HL-60/S4 (cell line): Measurements from ENCODE around the gene TMEM38A.
"Not testable (repeated sequence)": the region's sequence is repeated elsewhere in the genome, so short reads cannot be mapped to it uniquely, and the experiment has no call there.

Source experiments
- in situ Hi-C: fragments of 300-500 bp; cut with MboI; formaldehyde crosslinking; loops from 2 replicates; pipeline ENCODE4 v1.14.3; 2022; ENCODE audit warnings: low sequenced_read_pairs

Gene TMEM38A

DNA sequence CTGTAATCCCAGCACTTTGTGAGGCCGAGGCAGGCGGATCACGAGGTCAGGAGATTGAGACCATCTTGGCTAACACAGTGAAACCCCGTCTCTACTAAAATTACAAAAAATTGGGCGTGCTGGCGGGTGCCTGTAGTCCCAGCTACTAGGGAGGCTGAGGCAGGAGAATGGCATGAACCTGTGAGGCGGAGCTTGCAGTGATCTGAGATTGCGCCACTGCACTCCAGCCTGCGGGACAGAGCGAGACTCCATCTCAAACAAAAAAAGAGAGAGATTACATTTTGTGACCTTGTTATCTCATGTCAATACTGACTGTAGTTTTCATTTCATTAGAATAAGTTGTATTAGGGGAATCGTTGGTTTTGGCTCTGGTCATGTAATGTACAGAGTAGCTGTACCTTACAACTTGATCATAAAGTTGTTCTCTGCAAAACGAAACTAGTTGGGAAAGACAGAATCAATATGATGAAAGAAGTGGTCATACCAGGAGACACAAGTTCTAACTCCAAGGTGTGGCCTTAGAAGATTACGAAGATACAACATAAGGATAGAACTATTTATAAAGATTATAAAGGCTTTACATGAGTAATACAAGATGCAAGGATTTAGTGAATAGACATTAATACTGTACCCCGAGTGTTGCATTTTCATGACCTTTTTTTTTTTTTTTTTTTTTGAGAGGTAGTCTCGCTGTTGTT lies 15.3 kb downstream of the TMEM38A start:
- in situ Hi-C loops, result no loop called here

DNA sequence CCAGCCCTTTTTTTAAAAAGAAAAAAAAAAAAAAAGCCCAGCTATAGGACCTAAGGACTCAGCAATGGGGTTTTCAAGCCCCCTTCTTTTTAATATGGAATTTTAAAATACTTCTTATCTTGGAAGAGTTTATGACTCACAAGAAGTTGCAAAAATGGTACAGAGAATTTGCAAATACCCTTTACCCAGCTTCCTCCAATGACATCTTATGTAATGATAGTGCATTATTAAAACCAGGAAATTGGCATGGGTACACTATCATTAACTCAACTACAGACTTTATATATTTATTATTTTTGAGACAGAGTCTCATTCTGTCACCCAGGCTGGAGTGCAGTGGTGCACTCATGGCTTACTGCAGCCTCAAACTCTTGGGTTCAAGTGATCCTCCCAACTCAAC lies 16.1 kb downstream of the TMEM38A start:
- in situ Hi-C loops, result no loop called here

DNA sequence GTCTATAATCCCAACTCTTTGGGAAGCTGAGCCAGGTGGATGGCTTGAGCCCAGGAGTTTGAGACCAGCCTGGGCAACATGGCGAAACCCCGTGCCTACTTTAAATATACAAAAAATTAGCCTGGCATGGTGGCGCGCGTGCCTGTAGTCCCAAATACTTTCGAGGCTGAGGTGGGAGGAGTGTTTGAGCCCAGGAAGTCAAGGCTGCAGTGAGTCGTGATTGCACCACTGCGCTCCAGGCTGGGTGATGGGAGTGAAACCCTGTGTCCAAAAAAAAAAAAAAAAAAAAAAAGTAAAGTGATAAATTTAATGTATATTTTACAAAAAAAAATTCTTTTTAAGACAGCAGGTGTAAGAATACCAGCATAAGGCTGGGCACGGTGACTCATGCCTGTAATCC lies 17.6 kb downstream of the TMEM38A start:
- in situ Hi-C loops, result no loop called here

DNA sequence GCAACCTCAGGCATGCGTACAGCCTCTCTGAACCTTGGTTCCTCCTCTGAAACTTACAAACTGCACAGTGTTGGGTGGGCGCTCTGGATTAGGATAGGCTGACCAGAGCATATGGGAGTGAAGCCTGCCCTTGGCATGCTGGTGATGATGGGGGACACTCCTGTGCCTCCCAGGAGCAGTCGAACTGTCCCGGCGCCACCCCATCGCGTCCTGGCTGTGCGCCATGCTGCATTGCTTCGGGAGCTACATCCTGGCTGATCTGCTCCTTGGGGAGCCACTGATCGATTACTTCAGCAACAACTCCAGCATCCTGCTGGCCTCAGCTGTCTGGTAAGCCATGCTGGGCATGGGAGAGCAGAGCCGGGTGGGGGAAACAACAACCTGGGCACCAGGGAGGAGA lies 18.9 kb downstream of the TMEM38A start:
- in situ Hi-C loops, result no loop called here

DNA sequence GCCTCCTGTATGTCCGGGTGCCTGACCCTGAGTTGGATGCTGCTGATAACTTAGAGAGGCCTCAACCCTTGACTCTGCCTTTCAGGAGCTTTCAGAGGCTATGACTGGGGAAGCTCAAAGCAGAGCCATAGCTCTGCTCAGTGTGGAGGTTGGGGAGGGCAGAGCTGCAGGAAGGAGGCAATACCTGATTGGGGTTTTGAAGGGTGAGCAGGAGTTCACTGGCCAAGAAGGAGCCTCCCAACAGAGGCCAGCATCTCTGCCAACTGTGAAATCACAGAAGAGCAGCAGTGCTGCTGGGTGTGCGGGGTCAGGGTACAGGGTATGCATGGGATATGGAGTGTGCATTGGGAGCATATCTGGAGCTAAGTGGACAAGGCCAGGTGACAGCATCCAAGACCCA lies 21.6 kb downstream of the TMEM38A start:
- in situ Hi-C loops, result no loop called here

DNA sequence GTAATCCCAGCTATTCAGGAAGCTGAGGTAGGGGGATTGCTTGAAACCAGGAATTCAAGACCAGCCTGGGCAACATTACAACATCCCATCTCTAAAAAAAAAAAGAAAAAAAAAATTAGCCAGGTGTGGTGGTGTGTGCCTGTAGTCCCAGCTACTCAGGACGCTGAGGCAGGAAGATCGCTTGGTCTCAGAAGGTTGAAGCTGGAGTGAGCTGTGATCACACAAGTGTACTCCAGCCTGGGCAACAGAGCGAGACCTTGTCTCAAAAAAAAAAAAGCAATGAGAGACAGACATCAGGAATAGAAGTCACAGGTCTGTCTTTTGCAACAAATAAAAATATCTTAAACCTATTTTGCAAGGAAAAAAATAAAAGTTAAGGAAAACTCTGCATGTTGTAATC lies 23.3 kb downstream of the TMEM38A start:
- in situ Hi-C loops, result no loop called here

DNA sequence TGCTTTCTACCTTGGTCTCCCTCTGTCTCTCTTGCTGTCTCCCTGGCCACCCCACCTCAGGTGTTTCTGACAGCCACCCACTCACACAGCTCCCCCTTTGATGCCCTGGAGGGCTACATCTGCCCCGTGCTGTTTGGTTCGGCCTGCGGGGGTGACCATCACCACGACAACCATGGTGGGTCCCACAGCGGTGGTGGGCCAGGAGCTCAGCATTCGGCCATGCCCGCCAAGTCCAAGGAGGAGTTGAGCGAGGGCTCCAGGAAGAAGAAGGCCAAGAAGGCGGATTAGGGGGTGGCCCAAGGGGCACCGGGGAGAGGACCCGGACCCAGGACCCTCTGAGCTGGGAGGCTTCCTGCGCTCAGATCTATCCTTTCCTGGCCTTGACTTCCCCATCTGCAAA lies 27.1 kb downstream of the TMEM38A start:
- in situ Hi-C loops, result no loop called here

DNA sequence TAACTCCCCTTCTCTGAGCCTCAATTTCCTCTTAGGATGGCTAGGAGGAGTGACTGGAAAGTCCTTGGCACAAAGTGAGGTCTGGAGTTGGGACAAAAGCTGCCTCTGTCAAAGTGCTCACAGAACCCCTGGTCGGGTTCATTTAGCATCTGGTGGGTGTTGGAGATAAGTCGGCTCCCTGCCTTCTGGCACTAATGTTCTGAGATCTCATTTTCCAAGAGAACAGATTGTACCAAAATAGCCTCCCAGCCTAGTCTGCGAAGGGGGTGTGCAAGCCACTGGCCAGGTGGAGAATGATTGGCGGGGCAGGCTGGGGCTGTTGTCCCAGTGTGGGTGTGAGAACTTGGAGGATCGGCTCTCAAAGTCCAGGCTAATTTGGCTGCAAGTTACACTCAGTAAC lies 38.0 kb downstream of the TMEM38A start:
- in situ Hi-C loops, result no loop called here

DNA sequence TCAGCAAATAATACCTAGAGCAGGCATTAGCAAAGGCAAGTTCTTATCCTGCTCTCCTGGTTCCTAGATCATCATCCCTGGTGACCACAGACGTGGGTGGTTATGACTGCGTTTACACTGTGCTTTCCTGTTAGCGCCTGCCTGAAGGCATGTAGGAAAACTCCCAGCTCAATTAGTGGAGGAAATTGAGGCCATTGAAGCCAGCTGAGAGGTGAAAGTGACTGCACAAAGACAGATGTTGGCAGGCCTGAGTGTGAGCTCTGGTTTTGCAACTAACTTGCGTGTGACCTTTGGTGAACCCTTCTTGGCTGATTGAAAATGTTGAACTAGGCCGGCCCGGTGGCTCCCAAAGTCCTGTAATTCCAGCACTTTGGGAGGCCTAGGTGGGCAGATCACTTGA lies 41.2 kb downstream of the TMEM38A start:
- in situ Hi-C loops, result no loop called here

DNA sequence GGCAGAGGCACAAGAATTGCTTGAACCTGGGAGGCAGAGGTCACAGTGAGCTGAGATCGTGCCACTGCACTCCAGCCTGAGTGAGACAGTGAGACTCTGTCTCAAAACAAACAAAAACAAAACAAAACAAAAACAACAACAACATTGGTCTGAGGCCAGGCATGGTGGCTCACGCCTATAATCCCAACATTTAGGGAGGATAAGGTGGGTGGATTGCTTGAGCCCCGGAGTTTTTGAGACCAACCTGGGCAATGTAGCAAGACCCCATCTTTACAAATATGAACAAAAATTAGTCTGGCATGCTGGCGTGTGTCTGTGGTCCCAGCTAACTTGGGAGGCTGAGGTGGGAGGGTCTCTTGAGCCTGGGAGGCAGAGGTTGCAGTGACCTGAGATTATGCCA lies 42.7 kb downstream of the TMEM38A start:
- in situ Hi-C loops, result no loop called here

DNA sequence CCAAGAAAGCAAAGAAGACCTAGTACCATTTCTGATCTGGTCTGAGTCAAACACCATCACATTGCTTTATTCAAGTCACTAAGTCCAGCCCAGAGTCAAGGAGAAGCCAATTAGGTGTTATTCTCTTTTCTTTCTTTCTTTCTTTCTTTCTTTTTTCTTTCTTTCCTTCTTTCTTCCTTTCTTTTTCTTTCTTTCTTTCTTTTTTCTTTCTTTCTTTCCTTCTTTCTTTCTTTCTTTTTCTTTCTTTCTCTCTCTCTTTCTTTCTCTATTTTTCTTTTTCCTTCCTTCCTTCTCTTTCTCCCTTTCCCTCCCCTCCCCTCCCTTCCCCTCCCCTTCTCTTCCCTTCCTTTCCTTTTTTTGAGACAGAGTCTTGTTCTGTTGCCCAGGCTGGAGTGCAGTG lies 49.9 kb downstream of the TMEM38A start:
- in situ Hi-C loops, result not testable (repeated sequence)

DNA sequence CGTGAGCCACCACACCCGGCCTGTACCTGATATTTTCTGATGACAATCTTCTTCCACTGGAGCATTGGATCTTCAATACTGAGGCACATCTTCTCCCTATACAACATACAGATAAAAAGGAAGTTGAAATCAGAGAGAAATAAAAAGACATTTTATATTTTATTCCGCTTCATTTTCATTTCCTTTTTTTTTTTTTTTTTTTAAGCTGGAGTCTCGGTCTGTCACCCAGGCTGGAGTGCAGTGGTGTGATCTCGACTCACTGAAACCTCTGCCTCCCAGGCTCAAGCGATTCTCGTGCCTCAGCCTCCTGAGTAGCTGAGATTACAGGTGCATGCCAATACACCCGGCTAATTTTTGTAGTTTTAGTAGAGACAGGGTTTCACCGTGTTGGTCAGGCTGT lies 51.4 kb downstream of the TMEM38A start:
- in situ Hi-C loops, result not testable (repeated sequence)

DNA sequence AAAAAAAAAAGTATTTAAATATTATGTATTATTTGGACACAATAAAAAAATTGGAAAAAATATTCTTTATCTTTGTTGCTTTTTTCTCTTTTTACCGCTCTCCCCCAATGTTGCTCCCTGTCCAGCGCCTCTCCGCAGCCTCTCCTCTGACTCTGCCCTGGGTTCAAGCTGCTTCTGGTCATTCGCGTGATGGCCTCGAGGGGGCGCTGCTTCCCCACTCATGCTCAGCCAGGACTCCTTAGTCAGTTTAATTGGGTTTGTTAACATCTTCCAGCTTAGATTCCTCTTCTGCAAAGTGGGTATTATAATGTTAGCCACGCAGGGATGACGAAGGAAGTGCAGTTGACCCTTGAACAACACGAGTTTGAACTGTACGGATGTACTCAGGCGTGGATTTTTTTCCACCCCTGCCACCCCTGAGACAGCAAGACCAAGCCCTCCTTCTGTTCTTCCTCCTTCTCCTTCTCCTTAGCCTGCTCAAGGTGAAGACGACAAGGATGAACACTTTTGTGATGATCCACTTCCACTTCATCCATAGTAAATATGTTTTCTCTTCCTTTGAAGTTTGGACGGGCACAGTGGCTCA lies 53.9 kb downstream of the TMEM38A start:
- in situ Hi-C loops, result no loop called here

DNA sequence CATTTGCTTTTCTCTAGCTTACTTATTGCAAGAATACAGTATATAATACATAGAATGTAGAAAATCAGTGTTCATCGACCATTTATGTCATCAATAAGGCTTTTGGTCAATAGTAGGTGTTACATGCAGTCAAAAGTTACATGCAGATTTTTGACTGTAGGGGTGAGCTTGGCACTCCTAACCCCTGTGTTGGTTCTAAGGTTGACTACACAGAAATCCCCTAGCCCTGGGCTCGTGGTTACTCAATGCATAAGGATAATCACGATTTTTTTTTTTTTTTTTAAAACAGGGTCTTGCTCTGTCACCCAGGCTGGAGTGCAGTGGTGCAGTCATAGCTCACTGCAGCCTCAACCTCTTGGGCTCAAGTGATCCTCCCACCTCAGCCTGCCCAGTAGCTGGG lies 54.7 kb downstream of the TMEM38A start:
- in situ Hi-C loops, result no loop called here

DNA sequence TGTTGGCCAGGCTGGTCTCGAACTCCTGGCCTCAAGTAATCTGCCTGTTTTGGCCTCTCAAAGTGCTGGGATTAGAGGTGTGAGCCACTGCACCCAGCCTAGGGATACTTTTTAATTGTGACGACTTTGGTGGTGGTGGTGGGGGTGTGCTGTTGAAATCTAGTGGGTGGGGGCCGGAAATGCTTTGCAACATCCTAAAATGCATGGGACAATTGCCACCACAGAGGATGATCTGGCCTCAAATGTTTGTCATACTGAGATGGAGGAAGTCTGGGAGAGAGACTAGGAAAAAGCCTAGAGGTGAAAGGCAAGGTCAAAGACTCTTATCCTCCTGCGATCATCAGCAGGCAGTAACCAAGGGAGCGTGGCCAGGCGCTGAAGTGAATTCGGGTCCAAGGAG lies 60.1 kb downstream of the TMEM38A start:
- in situ Hi-C loops, result no loop called here

DNA sequence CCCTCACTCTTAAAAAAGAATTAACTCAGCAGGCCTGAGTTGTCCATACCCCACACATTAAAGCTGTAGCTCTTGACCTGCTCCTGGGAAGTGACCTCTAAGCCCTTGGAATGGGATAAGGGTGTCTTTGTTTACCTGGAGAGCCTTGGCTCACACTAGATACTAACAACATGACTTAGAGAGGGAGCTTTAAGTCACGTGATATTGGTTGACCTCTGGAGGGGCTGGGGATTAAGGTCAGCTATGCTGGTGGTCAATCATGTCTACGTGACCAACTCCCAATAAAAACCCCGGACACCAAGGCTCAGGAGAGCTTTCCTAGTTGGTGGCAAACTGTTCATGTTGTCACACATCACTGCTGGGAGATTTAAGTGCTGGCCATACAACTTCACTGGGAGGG lies 61.7 kb downstream of the TMEM38A start:
- in situ Hi-C loops, result no loop called here

DNA sequence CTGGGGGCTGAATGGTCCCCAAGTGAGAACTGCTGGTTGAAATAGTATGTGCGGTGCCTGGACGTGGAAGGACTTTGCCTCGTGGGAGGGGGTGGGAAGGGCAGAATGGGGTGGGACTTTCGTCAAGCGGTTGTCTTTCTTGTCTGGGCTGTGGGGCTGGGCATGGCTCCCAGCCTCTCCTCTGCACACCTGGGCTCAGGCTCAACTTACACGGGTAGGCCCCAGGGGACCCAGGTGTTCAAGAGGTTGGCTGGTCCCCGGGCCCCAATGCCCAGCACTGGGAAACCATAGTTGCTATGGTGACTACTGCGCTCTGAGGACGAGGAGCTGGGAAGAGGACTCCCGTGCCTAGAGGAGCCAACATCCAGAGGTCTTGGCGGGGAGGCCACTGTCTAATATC lies 66.0 kb downstream of the TMEM38A start:
- in situ Hi-C loops, result no loop called here

DNA sequence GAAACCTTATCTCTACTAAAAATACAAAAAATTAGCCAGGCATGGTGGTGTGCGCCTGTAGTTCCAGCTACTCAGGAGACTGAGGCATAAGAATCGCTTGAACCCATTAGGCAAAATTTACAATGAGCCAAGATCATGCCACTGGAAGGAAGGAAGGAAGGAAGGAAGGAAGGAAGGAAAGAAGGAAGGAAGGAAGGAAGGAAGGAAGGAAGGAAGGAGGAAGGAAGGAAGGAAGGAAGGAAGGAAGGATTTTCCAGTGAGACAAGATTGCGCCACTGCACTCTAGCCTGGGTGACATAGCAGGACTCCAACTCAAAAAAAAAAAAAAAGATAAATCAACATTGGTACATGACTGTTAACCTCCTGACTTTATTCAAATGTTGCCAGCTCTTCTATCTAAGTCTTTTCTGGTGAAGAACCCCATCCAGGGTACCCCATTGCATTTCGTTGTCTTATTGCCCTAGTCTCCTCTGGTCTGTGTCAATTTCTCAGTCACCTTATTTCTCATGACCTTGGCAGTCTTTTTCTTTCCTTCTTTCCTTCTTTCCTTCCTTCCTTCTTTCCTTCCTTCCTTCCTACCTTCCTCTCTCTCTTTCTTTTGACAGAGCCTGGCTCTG lies 74.8 kb downstream of the TMEM38A start:
- in situ Hi-C loops, result not testable (repeated sequence)

DNA sequence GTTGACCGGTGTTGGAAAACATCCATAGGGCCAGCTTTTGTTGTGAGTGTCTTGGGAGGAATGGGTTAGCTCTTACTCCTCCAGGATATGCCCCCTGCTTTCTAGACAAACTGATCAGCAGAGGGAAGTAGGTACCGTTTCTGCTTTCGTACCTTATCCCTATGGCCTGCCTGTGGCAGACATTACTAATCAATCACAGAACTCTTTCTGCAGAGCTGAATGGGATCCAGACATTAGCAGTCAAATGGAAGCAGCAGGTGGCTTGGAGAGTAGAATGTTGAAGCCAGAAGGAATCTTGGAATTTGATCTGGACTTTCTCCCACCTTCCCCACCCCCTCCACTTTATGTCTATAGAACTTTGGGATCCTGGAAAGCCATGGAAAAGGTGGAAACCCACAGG lies 75.8 kb downstream of the TMEM38A start:
- in situ Hi-C loops, result no loop called here

DNA sequence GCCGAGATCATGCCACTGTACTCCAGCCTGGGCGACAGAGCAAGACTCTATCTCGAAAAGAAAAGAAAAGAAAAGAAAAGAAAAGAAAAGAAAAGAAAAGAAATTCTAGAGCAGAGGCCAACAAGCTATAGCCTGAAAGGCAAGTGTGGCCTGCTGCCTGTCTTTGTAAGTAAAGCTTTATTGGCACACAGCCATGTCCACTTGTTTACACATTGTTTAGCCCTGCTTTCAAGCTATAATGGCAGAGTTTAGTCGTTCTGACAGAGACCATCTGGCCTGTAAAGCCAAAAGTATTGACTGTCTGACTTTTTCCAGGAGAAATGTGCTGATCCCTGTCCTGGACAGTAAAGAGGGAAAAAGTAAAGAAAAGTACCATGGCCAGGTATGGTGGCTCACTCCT lies 77.0 kb downstream of the TMEM38A start:
- in situ Hi-C loops, result no loop called here

DNA sequence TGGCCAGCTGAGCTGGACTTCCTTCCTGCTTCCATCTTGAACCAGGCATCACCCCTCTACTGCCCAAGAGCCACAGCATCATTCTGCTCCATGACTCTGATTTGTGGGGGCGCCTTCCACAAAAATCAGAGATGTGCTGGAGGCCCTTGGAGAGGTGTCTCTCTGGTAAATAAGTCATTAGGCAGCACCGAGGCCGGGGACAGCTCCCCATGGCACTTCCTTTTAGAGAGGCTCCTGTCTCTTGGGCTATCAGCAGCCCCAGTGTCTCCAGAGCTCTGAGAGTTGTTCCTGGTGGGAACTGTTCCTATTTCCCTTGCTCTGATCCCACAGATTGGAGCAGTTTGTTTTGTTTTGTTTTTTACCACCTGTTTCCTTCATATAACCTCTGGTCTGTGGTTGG lies 78.6 kb downstream of the TMEM38A start:
- in situ Hi-C loops, result no loop called here
